MCF 10A (cell line): ENCODE data around the gene CEP295NL. TPM values are rescaled to one million over a fixed set of nuclear protein-coding genes. Genes with fewer than 3 reads are reported as not detected.
A peak's percentile ranks its signal among the peaks of the same experiment; 100 is the strongest.
"Not testable (repeated sequence)": the region's sequence is repeated elsewhere in the genome, so short reads cannot be mapped to it uniquely, and the experiment has no call there.

Experiments used
- BruUV-seq: library from RNA; stranded (reverse); fragments of 400-500 nt; replicated peaks from 2 replicates; lab custom pipeline; 2021; lab: Mats Ljungman, UMichigan
- CTCF ChIA-PET: fragments of 300-600 bp; sonication (Branson Sonifier 250); formaldehyde crosslinking; extraction: SDS; loops from one replicate; lab custom pipeline; 2021; ENCODE audit warnings: antibody characterized with exemption, inconsistent platforms; lab: Yijun Ruan, JAX
- POLR2A ChIA-PET: fragments of 300-600, 350-650 bp; sonication (Branson Sonifier 250); formaldehyde crosslinking; extraction: SDS; loops from one replicate; lab custom pipeline; 2020; ENCODE audit warnings: antibody characterized with exemption, inconsistent platforms; lab: Yijun Ruan, JAX
- DNase-seq: peaks from one replicate; pipeline ENCODE4 v3.0.0-alpha.2; 2018; ENCODE audit not compliant: unreplicated experiment
- H3K27ac Mint-ChIP-seq: one replicate; pipeline ENCODE4 v1.8.0; 2022; ENCODE audit warnings: mild to moderate bottlenecking, low read depth, mixed read lengths; ENCODE audit not compliant: unreplicated experiment
- H3K27me3 Mint-ChIP-seq: one replicate; pipeline ENCODE4 v1.8.0; 2022; ENCODE audit warnings: mixed read lengths; ENCODE audit not compliant: insufficient read depth, unreplicated experiment
- H3K36me3 Mint-ChIP-seq: one replicate; pipeline ENCODE4 v1.8.0; 2022; ENCODE audit warnings: mild to moderate bottlenecking, moderate library complexity, mixed read lengths; ENCODE audit not compliant: insufficient read depth, unreplicated experiment
- H3K4me1 Mint-ChIP-seq: one replicate; pipeline ENCODE4 v1.8.0; 2022; ENCODE audit warnings: mixed read lengths; ENCODE audit not compliant: insufficient read depth, unreplicated experiment
- H3K4me3 Mint-ChIP-seq: one replicate; pipeline ENCODE4 v1.8.0; 2022; ENCODE audit warnings: mild to moderate bottlenecking, moderate library complexity, mixed read lengths; ENCODE audit not compliant: unreplicated experiment
- H3K9me3 Mint-ChIP-seq: one replicate; pipeline ENCODE4 v1.8.0; 2022; ENCODE audit warnings: mixed read lengths; ENCODE audit not compliant: unreplicated experiment
- CTCF ChIP-seq: fragments of 200-600 bp; IDR thresholded peaks from one replicate; pipeline ENCODE4 v1.8.0; 2022; ENCODE audit warnings: antibody characterized with exemption, mild to moderate bottlenecking; ENCODE audit not compliant: unreplicated experiment
- intact Hi-C: fragments of 100-400 bp; cut with micrococcal nuclease; formaldehyde crosslinking; loops from 2 replicates; pipeline ENCODE4 v1.14.1; 2022
- total RNA-seq: library from RNA; stranded (reverse); gene quantifications from 2 replicates; pipeline ENCODE4 v1.2.3, GENCODE V29; 2022

The CEP295NL gene
- total RNA-seq, 1 experiment from 2014 or later, result 0.68 TPM

GRCh38 chr17:78873519-78874340 is 29.3 kb downstream of the CEP295NL start:
- intact Hi-C loops, result no loop called here
- Mint-ChIP-seq H3K36me3 (peaks cover 36% of the 10 kb centered on the region), H3K9me3 (no peaks in the 10 kb centered on the region), H3K27me3 (no peaks in the 10 kb centered on the region), H3K4me3 (no peak overlapping the region), H3K4me1 (peaks cover 27% of the 10 kb centered on the region), H3K27ac (no peak overlapping the region)
- ChIA-PET CTCF (interaction anchor here (0.7 to 0.8 kb wide), 3 partner anchors 9 to 111 kb away, joined by 3 to 4 read pairs (median 3); no protein-coding TSS in a partner anchor), POLR2A (interaction anchor here (0.6 kb wide), 1 partner anchor 100 kb away, joined by 3 read pairs; no protein-coding TSS in a partner anchor)
- TF ChIP-seq CTCF, result no peak
- peak; percentile 61 for DNase-seq
- BruUV-seq, result no TSS peak

GRCh38 chr17:78872486-78872885 is 30.5 kb downstream of the CEP295NL start:
- intact Hi-C loops, result no loop called here
- peaks cover 48% of the 10 kb centered on the region for H3K36me3 Mint-ChIP-seq
- no peak overlapping the region for H3K4me3 Mint-ChIP-seq
- no peak for DNase-seq
- no peak overlapping the region for H3K27ac Mint-ChIP-seq
- peaks cover 34% of the 10 kb centered on the region for H3K4me1 Mint-ChIP-seq
- POLR2A ChIA-PET, result no interaction called here
- H3K9me3 Mint-ChIP-seq, result no peaks in the 10 kb centered on the region
- TF ChIP-seq CTCF, result no peak
- H3K27me3 Mint-ChIP-seq, result no peaks in the 10 kb centered on the region
- CTCF ChIA-PET, result interaction anchor here (0.8 kb wide), 1 partner anchor 112 kb away, joined by 4 read pairs; no protein-coding TSS in a partner anchor
- BruUV-seq, result no TSS peak

- H3K27ac Mint-ChIP-seq, result peak overlapping the region; percentile 61
- no peak overlapping the region for H3K4me3 Mint-ChIP-seq
- POLR2A ChIA-PET, result interaction anchor here (0.7 kb wide), 1 partner anchor 46 kb away, joined by 3 read pairs; no protein-coding TSS in a partner anchor
- H3K36me3 Mint-ChIP-seq, result peaks cover 49% of the 10 kb centered on the region
- BruUV-seq, result no TSS peak
- H3K9me3 Mint-ChIP-seq, result no peaks in the 10 kb centered on the region
- no peak for DNase-seq
- intact Hi-C loops, result no loop called here
- no peak for TF ChIP-seq CTCF
- CTCF ChIA-PET, result interaction anchor here (0.7 kb wide), 1 partner anchor 86 kb away, joined by 3 read pairs; no protein-coding TSS in a partner anchor
- H3K4me1 Mint-ChIP-seq, result peaks cover 25% of the 10 kb centered on the region
- H3K27me3 Mint-ChIP-seq, result no peaks in the 10 kb centered on the region
These were observed 32.4 kb downstream of the CEP295NL start for GRCh38 chr17:78870621-78871020.

- no TSS peak for BruUV-seq
- POLR2A ChIA-PET, result no interaction called here
- Mint-ChIP-seq H3K9me3 (no peaks in the 10 kb centered on the region), H3K4me3 (no peak overlapping the region), H3K27me3 (no peaks in the 10 kb centered on the region), H3K4me1 (peaks cover 13% of the 10 kb centered on the region), H3K36me3 (peaks cover 57% of the 10 kb centered on the region), H3K27ac (no peak overlapping the region)
- no peak for TF ChIP-seq CTCF
- peak; percentile 18 for DNase-seq
- intact Hi-C loops, result no loop called here
- CTCF ChIA-PET, result interaction anchor here (0.7 to 1.7 kb wide), 2 partner anchors 103 to 203 kb away, joined by 3 to 14 read pairs; no protein-coding TSS in a partner anchor
These were observed 34.6 kb downstream of the CEP295NL start for GRCh38 chr17:78868391-78868790.

- H3K4me3 Mint-ChIP-seq, H3K9me3 Mint-ChIP-seq, H3K27ac Mint-ChIP-seq, intact Hi-C loops, H3K27me3 Mint-ChIP-seq, DNase-seq, BruUV-seq: not testable (repeated sequence)
- Mint-ChIP-seq H3K4me1 (peaks cover 17% of the 10 kb centered on the region), H3K36me3 (peaks cover 50% of the 10 kb centered on the region)
- POLR2A ChIA-PET, result interaction anchor here (1.7 kb wide), 2 partner anchors 17 to 120 kb away, joined by 5 to 11 read pairs; no protein-coding TSS in a partner anchor
- CTCF ChIA-PET, result interaction anchor here (0.6 to 7.5 kb wide), 3 partner anchors 11 to 106 kb away, joined by 4 to 126 read pairs (median 6); no protein-coding TSS in a partner anchor
These were observed 36.0 kb downstream of the CEP295NL start for GRCh38 chr17:78867046-78867445.
